Fibroblast of the aortic adventitia (primary cell): ENCODE data around the gene ACOX1. TPM values are rescaled to one million over a fixed set of nuclear protein-coding genes. Genes with fewer than 3 reads are reported as not detected.

Experiments
- DNase-seq: peaks from one replicate; pipeline ENCODE4 v3.0.0-alpha.2; 2010; ENCODE audit warnings: low read depth
- H3K4me3 ChIP-seq: 2 replicates; pipeline ENCODE4 v1.5.1; 2011; ENCODE audit warnings: low read depth, mild to moderate bottlenecking, control low read depth, low read length, moderate library complexity
- total RNA-seq: library from RNA; depleted of rRNA; stranded (reverse); fragments of >200 nt; gene quantifications from 2 replicates; pipeline ENCODE4 v1.2.3, GENCODE V29; 2012; ENCODE audit warnings: low replicate concordance
- TF ChIP-seq, protein P1 (sequence below): IDR thresholded peaks from 2 replicates; pipeline ENCODE4 v1.5.1; 2011; ENCODE audit warnings: mild to moderate bottlenecking, low read length, control low read depth, inconsistent platforms; ENCODE audit not compliant: insufficient read depth

Gene ACOX1
- total RNA-seq, 1 donor, result 61.5 TPM

DNA sequence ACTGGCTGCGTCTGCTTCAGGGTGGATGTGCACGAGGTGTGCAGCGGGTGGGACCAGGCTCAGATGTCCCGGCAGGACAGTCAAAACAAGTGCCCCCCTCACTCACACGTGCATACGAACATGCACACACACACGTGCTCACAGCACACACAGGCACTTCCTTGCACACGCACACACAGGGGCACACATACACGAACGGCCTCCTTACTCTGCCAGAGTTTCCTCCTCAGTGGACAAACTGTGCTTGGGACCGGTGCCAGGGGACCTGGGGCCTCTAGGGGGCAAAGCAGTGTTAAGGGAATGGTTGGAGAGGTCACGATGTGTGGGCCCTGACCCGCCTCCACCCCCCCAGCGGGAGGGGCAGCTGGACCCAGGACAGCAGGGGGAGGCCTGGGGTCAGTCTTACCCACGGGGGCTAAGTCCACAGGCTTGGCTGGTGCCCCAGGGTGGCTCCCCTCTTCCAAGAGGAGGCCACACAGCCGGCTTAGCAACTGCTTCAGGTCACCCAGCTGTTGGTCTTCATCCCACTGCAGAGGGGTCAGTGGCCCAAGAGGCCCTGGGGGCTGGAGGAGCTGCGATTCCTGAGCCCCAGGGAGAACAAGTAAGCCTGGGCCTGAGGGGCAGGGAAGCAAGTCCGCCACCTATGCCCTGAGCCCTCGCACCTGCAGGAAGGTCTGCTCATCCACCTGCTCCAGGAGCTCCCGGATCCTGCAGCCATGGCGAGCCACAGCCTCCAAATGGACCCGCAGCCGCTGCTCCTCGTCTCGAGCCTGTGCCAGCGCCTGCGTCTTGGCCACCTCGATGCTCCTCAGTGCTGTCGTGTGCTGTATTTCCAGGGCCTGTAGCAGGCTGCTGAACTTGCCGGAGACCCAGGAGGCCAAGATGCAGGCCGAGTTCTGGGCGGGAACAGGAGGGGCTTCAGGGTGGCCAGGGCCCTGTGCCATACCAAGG lies 87.1 kb downstream of the ACOX1 start:
- H3K4me3 ChIP-seq, result no peak overlapping the region
- DNase-seq, result no peak
- TF ChIP-seq, protein P1, sequence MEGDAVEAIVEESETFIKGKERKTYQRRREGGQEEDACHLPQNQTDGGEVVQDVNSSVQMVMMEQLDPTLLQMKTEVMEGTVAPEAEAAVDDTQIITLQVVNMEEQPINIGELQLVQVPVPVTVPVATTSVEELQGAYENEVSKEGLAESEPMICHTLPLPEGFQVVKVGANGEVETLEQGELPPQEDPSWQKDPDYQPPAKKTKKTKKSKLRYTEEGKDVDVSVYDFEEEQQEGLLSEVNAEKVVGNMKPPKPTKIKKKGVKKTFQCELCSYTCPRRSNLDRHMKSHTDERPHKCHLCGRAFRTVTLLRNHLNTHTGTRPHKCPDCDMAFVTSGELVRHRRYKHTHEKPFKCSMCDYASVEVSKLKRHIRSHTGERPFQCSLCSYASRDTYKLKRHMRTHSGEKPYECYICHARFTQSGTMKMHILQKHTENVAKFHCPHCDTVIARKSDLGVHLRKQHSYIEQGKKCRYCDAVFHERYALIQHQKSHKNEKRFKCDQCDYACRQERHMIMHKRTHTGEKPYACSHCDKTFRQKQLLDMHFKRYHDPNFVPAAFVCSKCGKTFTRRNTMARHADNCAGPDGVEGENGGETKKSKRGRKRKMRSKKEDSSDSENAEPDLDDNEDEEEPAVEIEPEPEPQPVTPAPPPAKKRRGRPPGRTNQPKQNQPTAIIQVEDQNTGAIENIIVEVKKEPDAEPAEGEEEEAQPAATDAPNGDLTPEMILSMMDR, result no peak

Other genes starting within 250 kb of the ACOX1 start
- 20.6 and 35.9 TPM in 2 replicates for gene GALK1, start 214.0 kb downstream of the ACOX1 start, total RNA-seq
- 18.0 and 30.2 TPM in 2 replicates for gene UNK, start 194.4 kb downstream of the ACOX1 start, total RNA-seq
- gene UNC13D, start 134.8 kb downstream of the ACOX1 start, total RNA-seq, result 0.54 and 2.3 TPM in 2 replicates
- gene WBP2, start 123.8 kb downstream of the ACOX1 start, total RNA-seq, result 23.3 and 24.1 TPM in 2 replicates
- 14.9 and 20.9 TPM in 2 replicates for gene TRIM47, start 100.6 kb downstream of the ACOX1 start, total RNA-seq
- gene TRIM65, start 82.2 kb downstream of the ACOX1 start, total RNA-seq, result 7.7 and 11.4 TPM in 2 replicates
- 27.0 and 39.2 TPM in 2 replicates for gene MRPL38, start 74.3 kb downstream of the ACOX1 start, total RNA-seq
- 14.1 and 21.1 TPM in 2 replicates for gene FBF1, start 38.1 kb downstream of the ACOX1 start, total RNA-seq
- 16.0 and 18.3 TPM in 2 replicates for gene TEN1, start 74 bp upstream of the ACOX1 start, total RNA-seq
- gene CDK3, start 21.7 kb upstream of the ACOX1 start, total RNA-seq, result 1.1 TPM in 1 of 2 replicates, not detected in the other
- gene EVPL, start 48.1 kb upstream of the ACOX1 start, total RNA-seq, result not detected in 2 replicates
- 17.3 and 32.3 TPM in 2 replicates for gene SRP68, start 93.4 kb upstream of the ACOX1 start, total RNA-seq
- not detected in 2 replicates for gene GALR2, start 95.6 kb upstream of the ACOX1 start, total RNA-seq
- not detected in 2 replicates for gene ZACN, start 100.0 kb upstream of the ACOX1 start, total RNA-seq
- gene EXOC7, start 124.6 kb upstream of the ACOX1 start, total RNA-seq, result 40.8 and 88.5 TPM in 2 replicates
- gene FOXJ1, start 162.1 kb upstream of the ACOX1 start, total RNA-seq, result not detected in 2 replicates